ENCODE results near the gene TAF4.

Gene TAF4

DNA sequence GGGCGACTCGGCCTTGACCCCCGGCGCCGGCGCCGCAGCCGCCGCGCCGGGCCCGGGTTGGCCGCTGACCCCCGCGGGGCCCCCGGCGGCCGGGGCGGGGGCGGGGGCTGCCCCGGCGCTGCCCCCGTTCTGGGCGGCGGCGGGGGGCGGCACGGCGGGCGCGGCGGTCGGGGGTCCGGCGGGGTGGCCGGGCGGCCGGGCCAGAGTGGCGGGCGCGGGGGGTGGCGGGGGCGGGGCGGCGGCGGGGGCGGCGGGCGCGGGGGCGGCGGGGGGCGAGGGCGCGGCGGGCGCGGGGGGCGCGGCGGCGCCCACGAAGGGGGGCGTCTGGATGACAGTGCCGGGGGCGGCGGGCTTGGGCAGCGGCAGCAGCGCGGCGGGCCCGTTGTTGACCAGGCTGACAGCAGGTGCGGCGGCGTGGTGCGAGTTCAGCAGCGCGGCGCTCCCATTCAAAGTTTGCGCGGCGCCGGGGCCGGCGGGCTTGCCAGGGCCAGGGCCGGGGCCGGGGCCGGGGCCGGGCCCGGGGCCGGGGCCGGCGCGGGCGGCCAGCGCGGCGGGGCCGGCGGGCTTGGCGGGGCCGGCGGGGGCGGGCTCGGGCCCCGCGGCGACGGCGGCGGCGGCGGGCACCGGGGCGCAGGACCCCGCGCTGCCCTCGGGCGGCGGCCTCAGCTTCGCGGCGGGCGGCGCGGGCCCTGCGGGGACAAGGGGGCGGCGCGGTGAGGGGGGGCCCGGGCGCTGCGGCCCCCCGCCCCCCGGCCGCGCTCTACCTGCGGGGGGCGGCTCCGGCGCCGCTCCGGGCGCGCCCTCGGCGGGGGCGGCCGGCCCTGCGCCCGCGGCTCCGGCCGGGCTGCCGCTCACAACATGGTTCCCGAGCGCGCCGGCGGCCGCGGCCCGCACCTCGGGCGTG is 659 bp downstream of the TAF4 start:
- H4K20me1 ChIP-seq = peaks cover 46% of the 10 kb centered on the region
- H3K4me3 ChIP-seq = peak overlapping the region; percentile 96
- TF ChIP-seq Cebpa-rat (IDR thresholded peaks at IDR 0.05) = no peak
- peak overlapping the region; percentile 95 for H3K9ac ChIP-seq
- H3K36me3 ChIP-seq = peaks cover 21% of the 10 kb centered on the region
- H3K27me3 ChIP-seq = no peaks in the 10 kb centered on the region
- H3K27ac ChIP-seq = peak overlapping the region; percentile 94
- H3K4me2 ChIP-seq = peak overlapping the region; percentile 100
- no peaks in the 10 kb centered on the region for H3K9me3 ChIP-seq
- peaks cover 74% of the 10 kb centered on the region for H3K4me1 ChIP-seq

DNA sequence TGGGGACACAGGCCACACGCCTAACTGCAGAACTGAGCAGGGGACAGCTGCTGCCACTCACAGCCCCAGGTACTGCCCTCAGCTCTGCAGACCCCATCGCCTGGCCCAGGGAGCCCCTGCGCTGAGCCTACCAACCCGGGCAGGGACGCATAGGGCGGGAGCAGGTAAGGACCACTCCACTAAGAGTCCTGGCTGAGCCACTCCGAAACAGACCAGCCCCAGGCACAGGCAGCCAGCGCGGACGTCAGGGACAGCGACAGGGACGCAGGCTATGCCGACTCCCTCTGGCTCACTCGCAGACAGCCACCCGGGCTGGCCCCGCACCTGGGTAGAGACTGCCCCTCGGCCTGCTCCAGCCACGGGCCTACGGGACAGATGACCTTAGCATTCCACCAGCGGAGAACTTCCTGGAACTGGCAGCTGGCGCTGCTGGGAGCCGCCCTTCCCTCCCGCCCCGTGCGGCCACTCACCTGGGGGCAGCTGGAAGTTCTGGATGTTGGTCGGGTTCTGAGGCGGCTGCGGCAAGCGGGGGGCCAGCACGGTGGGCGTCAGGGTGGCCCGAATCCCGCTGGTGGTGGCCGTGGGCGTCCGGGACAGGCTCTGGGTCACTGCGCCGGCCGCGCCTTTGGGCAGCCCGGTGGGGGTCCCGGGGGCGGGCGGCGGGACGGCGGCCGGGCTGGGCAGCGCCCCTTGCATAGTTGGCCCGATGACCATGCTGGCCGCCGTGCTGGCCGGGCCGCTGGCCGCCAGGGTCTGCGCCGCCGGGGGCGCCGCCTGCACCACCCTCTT is 1.5 kb downstream of the TAF4 start:
- no peaks in the 10 kb centered on the region for H3K9me3 ChIP-seq
- TF ChIP-seq Cebpa-rat (IDR thresholded peaks at IDR 0.05) = no peak
- H3K27me3 ChIP-seq = no peaks in the 10 kb centered on the region
- peak overlapping the region; percentile 65 for H3K4me3 ChIP-seq
- peaks cover 55% of the 10 kb centered on the region for H4K20me1 ChIP-seq
- H3K4me1 ChIP-seq = peaks cover 78% of the 10 kb centered on the region
- peak overlapping the region; percentile 69 for H3K27ac ChIP-seq
- peak overlapping the region; percentile 100 for H3K4me2 ChIP-seq
- H3K36me3 ChIP-seq = peaks cover 30% of the 10 kb centered on the region
- peak overlapping the region; percentile 75 for H3K9ac ChIP-seq

DNA sequence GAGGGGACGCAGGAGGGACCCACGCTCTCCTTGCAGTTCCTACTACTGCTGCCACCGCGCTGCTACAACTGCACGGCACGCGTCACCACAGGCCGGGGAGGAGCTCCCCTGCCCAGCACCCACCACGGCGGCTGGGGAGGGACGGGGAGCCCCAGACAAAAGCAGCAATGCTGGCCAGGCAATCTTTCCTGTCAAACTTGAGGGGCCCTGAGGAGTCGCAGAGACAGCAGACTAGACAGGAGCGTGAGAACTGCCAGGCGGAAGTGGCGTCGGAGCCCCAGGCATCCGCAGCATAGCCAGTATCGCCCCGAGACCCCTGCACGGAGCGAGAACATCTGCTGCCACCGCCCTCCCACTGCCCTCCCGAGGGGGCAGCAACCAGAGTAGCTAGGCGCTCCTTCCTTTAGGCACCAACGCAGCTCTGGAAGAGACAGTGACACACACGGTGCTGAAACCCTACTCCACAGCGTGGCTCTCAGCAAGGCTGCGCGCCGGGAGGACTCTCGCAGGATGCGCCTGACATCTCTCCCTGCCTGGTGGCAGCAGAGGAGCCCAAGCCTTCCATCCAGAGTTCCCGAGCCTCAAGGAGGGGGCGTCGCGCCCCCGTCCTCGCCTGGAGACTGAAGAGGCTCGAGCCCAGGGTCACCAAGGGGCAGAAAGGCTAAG is 2.2 kb downstream of the TAF4 start:
- TF ChIP-seq Cebpa-rat (IDR thresholded peaks at IDR 0.05) = no peak
- peak overlapping the region; percentile 75 for H3K9ac ChIP-seq

DNA sequence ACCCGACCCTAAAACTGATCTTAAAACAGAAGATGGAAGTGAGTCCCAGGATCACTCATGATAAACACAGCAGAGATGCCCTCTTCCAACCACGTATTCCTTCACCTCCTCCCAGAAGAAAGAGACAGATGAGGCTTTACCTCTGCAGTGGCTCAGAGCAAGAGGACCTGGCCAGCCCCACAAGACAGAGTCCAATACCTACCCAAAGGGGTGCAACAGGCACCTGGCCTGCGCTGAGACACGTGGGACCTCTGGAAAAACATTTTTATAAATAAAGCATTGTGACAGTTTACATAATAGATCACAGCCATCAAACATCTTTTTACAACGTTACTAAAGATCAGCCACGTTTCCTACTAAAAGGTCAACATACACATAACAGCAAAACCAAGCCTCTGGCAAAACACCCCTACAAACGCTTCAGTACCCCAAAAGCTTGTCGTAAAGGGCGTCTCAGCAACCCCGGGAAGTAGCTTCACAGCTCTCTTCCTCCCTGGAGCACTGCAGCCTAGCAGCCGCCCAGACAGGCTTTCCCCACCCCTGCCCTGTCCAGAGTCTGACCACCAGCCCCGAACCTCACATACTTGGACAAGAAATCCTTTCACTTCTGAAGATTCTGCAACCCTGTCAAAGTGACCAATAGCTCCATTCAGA is 2.9 kb downstream of the TAF4 start:
- H3K27ac ChIP-seq = peak overlapping the region; percentile 69
- H4K20me1 ChIP-seq = peaks cover 60% of the 10 kb centered on the region
- H3K4me1 ChIP-seq = peaks cover 66% of the 10 kb centered on the region

More for the DNA sequence above, 2.2 kb downstream of the TAF4 start:
- H3K4me2 ChIP-seq = peak overlapping the region; percentile 100
- no peaks in the 10 kb centered on the region for H3K9me3 ChIP-seq
- H3K27ac ChIP-seq = peak overlapping the region; percentile 69
- peak overlapping the region; percentile 65 for H3K4me3 ChIP-seq
- peaks cover 72% of the 10 kb centered on the region for H3K4me1 ChIP-seq
- H3K27me3 ChIP-seq = no peaks in the 10 kb centered on the region
- H4K20me1 ChIP-seq = peaks cover 60% of the 10 kb centered on the region
- peaks cover 34% of the 10 kb centered on the region for H3K36me3 ChIP-seq

DNA sequence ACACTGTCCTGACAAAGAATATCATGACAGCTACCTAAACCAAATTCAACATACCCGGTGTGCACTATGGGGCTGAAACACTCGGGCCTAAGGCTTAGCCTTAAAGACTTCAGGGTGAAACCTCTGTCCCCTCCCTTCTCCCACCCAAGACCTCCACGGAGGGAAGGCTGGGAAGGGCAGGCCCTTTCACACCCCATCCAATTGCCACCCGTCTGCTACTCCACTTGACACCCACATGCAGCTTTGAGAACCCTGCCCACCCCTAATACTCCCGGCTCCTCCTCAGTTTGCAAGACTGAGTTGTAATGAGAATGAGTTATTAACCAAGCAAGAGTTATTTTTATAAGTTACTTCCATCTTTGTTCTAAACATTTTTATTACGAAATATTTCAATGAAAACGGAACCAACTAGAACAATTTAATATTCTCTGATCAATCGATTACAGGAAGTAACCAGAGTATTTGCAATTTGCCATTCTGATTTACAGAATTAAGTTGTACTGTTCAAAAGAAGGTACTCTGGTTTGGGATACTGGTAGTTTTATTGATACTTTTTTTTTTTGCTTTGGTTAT is 3.7 kb downstream of the TAF4 start:
- H4K20me1 ChIP-seq = peaks cover 67% of the 10 kb centered on the region
- peak overlapping the region; percentile 100 for H3K4me2 ChIP-seq
- H3K27me3 ChIP-seq = no peaks in the 10 kb centered on the region
- peaks cover 62% of the 10 kb centered on the region for H3K4me1 ChIP-seq
- no peaks in the 10 kb centered on the region for H3K9me3 ChIP-seq
- peak overlapping the region; percentile 75 for H3K9ac ChIP-seq
- H3K27ac ChIP-seq = no peak overlapping the region
- H3K4me3 ChIP-seq = no peak overlapping the region
- peaks cover 39% of the 10 kb centered on the region for H3K36me3 ChIP-seq
- no peak; the same call in 1 of the 2 replicates for TF ChIP-seq Cebpa-rat (IDR thresholded peaks at IDR 0.05)

More for the DNA sequence above, 2.9 kb downstream of the TAF4 start:
- peaks cover 34% of the 10 kb centered on the region for H3K36me3 ChIP-seq
- no peaks in the 10 kb centered on the region for H3K27me3 ChIP-seq
- no peak for TF ChIP-seq Cebpa-rat (IDR thresholded peaks at IDR 0.05)
- H3K9ac ChIP-seq = peak overlapping the region; percentile 75; the same call in 1 of the 2 replicates
- H3K4me3 ChIP-seq = peak overlapping the region; percentile 65
- H3K9me3 ChIP-seq = no peaks in the 10 kb centered on the region
- H3K4me2 ChIP-seq = peak overlapping the region; percentile 100

GRCh38 chr20:62060631-62061541 is 4.8 kb downstream of the TAF4 start:
- Histone ChIP-seq H3K27ac (no peak overlapping the region), H3K9ac (0 out of 2 replicates have a peak overlapping the region, but pooled peaks have one; percentile 38), H3K9me3 (no peaks in the 10 kb centered on the region), H3K4me1 (peaks cover 60% of the 10 kb centered on the region), H3K4me2 (no peak overlapping the region), H3K27me3 (no peaks in the 10 kb centered on the region), H4K20me1 (peaks cover 78% of the 10 kb centered on the region), H3K36me3 (peaks cover 50% of the 10 kb centered on the region), H3K4me3 (no peak overlapping the region)
- TF ChIP-seq Cebpa-rat (IDR thresholded peaks at IDR 0.05) = no peak

GRCh38 chr20:62059920-62060630 is 5.6 kb downstream of the TAF4 start:
- Histone ChIP-seq H3K27me3 (no peaks in the 10 kb centered on the region), H3K27ac (no peak overlapping the region), H3K36me3 (peaks cover 58% of the 10 kb centered on the region), H3K4me3 (no peak overlapping the region), H4K20me1 (peaks cover 86% of the 10 kb centered on the region), H3K4me2 (peak overlapping the region; percentile 9; the same call in 1 of the 2 replicates), H3K9me3 (no peaks in the 10 kb centered on the region), H3K4me1 (peaks cover 60% of the 10 kb centered on the region), H3K9ac (no peak overlapping the region)
- no peak for TF ChIP-seq Cebpa-rat (IDR thresholded peaks at IDR 0.05)

All from BLaER1 (cell line).